Medulla oblongata (tissue), 1 donor: ENCODE data around the gene PPP3CA.

Experiments used
- DNase-seq: peaks from one replicate; pipeline ENCODE4 v3.0.0-alpha.2; 2015; ENCODE audit errors: extremely low spot score

The PPP3CA gene

GRCh38 chr4:101177154-101177553 lies 170.2 kb downstream of the PPP3CA start:
- no peak for DNase-seq

GRCh38 chr4:101175896-101176676 lies 171.2 kb downstream of the PPP3CA start:
- no peak for DNase-seq

- DNase-seq: no peak
Observed at GRCh38 chr4:101174679-101175345, 172.5 kb downstream of the PPP3CA start.

DNA sequence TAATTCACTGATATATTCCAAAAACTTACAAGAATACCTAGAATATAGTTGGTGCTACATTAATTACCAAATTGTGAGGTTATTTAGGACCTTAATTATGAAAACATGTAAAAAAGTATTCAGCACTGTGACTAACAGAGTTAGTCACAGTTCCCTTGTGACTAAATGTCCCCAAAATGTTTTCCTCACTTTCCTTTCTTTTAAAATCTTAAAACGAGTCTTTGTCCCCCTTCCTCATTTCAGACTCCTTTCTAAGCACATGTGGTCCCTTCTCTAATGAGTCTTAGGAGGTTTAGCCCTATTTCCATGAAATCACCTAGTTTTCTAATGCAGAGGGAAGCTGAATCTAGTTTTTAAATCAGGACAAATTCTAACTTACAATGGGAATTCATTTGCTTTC lies 175.0 kb downstream of the PPP3CA start:
- DNase-seq: no peak

GRCh38 chr4:101171747-101172146 lies 175.6 kb downstream of the PPP3CA start:
- no peak for DNase-seq

GRCh38 chr4:101169044-101170014 lies 178.0 kb downstream of the PPP3CA start:
- peak; percentile 87 for DNase-seq

GRCh38 chr4:101163936-101164335 lies 183.4 kb downstream of the PPP3CA start:
- no peak for DNase-seq

GRCh38 chr4:101162990-101163380 lies 184.3 kb downstream of the PPP3CA start:
- DNase-seq: no peak

DNA sequence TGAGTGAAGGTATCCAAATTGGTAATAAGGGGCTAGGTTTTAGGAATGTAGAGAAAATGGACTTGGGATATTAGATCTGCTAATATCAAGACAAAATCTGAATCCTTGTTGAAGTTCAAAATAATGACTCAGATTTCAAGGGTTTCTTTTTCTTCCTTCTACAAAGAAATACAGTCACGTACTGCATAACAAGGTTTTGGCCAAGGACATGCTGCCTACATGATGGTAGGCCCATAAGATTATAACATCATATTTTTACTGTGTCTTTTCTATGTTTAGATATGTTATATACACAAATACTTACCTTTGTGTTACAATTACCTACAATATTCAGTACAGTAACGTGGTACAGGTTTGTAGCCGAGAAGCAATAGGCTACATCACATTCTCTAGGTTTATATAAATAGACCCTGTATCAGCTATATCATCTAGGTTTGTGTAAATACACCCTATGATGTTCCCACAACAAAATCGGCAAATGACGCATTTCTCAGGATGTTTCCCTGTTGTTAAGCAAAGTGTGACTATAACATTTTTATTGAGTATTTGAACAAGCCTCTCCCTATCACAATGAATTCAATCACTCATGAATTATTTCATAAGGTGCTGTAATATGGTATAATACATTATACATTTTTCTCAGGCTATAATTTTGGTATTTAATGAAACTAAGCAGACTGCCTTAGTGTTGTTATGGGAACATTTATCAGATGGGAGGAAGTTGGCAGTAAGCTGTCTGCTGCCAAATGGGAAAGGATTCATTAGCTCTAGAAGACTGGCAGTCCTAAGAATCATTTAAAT lies 186.3 kb downstream of the PPP3CA start:
- no peak for DNase-seq

DNA sequence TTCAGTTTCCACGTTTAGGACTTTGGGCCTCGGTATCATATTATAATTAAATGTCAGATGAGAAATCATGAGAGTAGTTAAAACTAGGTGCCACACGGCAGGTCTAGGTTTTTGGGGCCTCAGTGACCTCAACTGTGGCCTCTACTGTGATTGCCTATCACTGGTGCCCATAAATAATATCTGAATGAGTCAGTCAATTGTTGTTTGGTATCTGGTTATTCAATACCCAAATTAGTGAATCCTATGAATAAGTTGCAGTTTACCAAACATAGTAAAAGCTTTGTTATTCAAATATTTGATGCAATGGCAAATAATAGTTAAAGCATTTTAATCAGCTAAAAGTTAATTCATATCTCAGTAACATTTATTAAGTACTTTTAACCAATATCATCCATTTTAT lies 188.8 kb downstream of the PPP3CA start:
- DNase-seq: no peak

GRCh38 chr4:101158134-101158482 lies 189.2 kb downstream of the PPP3CA start:
- peak; percentile 61 for DNase-seq

GRCh38 chr4:101157415-101158133 lies 189.8 kb downstream of the PPP3CA start:
- DNase-seq: no peak

DNA sequence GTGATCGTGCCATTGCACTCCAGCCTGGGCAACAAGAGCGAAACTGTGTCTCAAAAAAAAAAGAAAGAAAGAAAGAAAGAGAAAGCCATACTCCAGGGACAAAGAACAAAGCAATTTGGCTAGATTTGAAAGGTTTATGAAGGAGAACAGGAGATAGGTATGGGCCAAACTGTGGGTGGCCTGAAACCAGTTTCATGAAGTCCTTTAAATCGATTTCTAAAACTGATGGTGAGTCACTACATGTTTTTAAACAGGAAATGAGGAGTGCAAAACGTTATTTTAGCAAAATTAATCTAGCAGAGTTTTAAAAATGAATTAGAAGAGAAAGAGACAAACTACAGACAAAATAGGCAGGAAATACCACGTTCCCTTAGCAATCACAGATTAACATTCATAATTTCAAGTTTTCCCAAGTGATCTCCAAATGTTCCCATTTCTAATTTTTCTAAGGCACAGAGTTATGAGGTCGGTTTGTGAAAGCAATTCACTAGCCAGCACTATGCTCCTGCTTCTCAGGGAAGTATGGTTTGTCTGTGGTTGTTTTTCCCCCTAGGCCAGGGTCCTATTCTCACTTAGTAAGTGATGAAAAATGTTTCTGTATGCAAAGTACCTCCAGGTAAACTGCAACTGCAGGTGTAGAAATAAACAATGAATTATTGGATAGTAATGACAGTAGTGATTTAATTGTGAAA lies 190.6 kb downstream of the PPP3CA start:
- DNase-seq: no peak

DNA sequence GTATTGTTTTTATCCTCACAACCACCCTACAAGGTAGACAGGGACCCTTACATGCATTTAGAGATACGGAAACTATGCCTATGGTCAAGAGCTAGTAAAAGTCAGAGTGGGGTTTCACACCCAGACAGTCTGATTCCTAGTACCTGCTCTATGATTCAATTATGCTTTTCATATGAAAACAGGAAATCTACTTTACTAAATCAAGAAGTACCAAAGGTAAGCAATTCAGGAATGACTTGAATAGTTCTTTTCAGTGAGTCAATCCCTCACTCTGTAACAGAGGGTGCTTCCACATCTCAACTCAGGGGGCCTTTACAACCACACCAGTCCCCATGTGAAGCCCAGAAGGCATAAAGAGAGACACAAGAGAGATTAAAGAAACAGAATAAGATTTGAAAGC lies 191.4 kb downstream of the PPP3CA start:
- DNase-seq: no peak

DNA sequence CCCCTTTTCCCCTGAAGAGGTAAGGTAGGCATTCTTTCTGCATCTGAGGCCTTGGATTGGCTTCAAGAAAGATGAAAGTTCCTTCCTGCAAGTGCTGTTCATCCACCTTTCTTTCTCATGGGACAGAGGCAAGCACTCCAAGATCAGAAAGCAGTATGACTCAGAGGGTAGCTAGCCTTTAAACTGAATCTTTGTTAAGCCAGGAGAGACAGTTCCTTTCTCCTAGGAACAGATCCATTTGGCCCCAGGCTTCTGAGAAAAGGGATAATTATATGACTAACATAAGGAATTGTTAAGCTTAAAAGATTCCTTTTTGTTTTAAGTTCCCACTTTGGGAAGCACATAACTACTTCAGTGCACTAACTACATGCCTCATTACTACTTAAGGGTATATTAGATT lies 192.0 kb downstream of the PPP3CA start:
- DNase-seq: no peak

GRCh38 chr4:101153653-101154052 lies 193.7 kb downstream of the PPP3CA start:
- DNase-seq: no peak

DNA sequence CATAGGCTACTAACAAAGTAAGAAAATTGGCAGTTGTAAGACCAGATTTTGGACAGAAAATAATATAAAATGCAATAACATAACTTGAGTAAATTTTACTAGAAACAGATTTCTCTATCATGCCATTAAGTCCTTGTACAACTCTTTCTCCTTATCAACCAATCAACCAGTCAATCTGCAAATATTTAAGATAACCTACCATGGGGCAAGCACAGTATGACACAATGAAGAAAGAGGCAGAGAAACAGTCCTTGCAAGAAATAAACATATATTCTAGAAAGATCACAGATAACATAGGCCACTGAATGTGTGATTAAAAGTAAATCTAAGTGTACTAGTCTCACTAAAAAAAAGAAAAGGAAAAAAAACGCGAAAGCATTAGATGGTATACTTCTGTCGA lies 194.8 kb downstream of the PPP3CA start:
- DNase-seq: no peak

GRCh38 chr4:101148551-101148950 lies 198.8 kb downstream of the PPP3CA start:
- DNase-seq: no peak

GRCh38 chr4:101147283-101147682 lies 200.0 kb downstream of the PPP3CA start:
- no peak for DNase-seq

DNA sequence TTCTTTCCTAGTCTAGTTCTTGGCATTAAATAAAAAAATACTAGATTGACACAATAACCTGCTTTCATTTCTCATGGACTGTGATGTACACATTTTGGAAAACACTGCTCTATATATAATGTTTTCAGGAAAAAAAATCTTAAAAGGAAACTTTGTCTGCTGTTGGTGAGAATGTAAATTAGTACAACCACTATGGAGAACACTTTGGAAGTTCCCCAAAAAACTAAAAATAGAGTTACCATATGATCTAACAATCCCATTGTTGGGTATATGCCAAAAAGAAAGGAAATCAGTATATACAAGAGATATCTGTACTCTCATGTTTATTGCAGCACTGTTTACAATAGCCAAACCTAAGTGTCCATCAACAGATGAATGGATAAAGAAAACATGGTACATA lies 202.3 kb downstream of the PPP3CA start:
- no peak for DNase-seq
